H1 (cell line): ENCODE measurements around the gene CACNA1A. TPM values are rescaled to one million over a fixed set of nuclear protein-coding genes. Genes with fewer than 3 reads are reported as not detected.

ENCODE experiments used
- CTCF ChIA-PET: fragments of 300-600 bp; sonication (Branson Sonifier 250); formaldehyde crosslinking; loops from one replicate; lab custom pipeline; 2021; ENCODE audit not compliant: partially characterized antibody; lab: Charles Lee
- POLR2A ChIA-PET: fragments of 300-600 bp; sonication (Branson Sonifier 250); formaldehyde crosslinking; loops from one replicate; lab custom pipeline; 2021; ENCODE audit warnings: inconsistent platforms; ENCODE audit not compliant: partially characterized antibody; lab: Charles Lee
- DNase-seq, 2 experiments: peaks; one replicate each; pipeline versions ENCODE4 v3.0.0 to v3.0.0-alpha.2; 2010 to 2022; ENCODE audit warnings: low spot score in 2 of 2, low read depth in 1 of 2, mixed read lengths in 1 of 2
- FAIRE-seq: peaks from 2 replicates; lab custom pipeline; 2011; peaks lifted over from hg19 to GRCh38; lab: Jason Lieb, UNC
- H2AFZ ChIP-seq: 2 replicates; pipeline ENCODE4 v1.8.1; 2012; ENCODE audit warnings: low read length, inconsistent platforms
- H2AK5ac ChIP-seq: 2 replicates; pipeline ENCODE4 v1.6.1; 2013; ENCODE audit warnings: low read depth, low read length
- H2BK120ac ChIP-seq: replicated peaks from 2 replicates; pipeline ENCODE3; 2013; ENCODE audit warnings: low read depth, low read length, inconsistent platforms
- H2BK12ac ChIP-seq: 2 replicates; pipeline ENCODE4 v1.6.1; 2013; ENCODE audit warnings: low read depth, low read length
- H2BK15ac ChIP-seq: 2 replicates; pipeline ENCODE4 v1.6.1; 2013; ENCODE audit warnings: low read length
- H2BK20ac ChIP-seq: 2 replicates; pipeline ENCODE4 v1.6.1; 2013; ENCODE audit warnings: low read length
- H2BK5ac ChIP-seq: 2 replicates; pipeline ENCODE4 v1.6.1; 2013; ENCODE audit warnings: low read depth, low read length
- H3K14ac ChIP-seq: 2 replicates; pipeline ENCODE4 v1.6.1; 2013; ENCODE audit warnings: inconsistent platforms; ENCODE audit not compliant: insufficient read length
- H3K18ac ChIP-seq: 2 replicates; pipeline ENCODE4 v1.6.1; 2013; ENCODE audit warnings: low read length; ENCODE audit errors: extremely low read depth
- H3K23ac ChIP-seq: 2 replicates; pipeline ENCODE4 v1.6.1; 2013; ENCODE audit warnings: inconsistent platforms; ENCODE audit not compliant: insufficient read length
- H3K23me2 ChIP-seq: 2 replicates; pipeline ENCODE4 v1.6.1; 2013; ENCODE audit warnings: low read depth, low read length
- H3K27ac ChIP-seq: 2 replicates; pipeline ENCODE4 v1.6.1; 2011; ENCODE audit warnings: low read depth, low read length, inconsistent platforms
- H3K27me3 ChIP-seq, 4 experiments: replicated peaks in 1 of 4; 1 replicate in 1 of 4; 2 replicates in 3 of 4; pipeline versions ENCODE4 v1.6.1 to v1.8.1; 2011 to 2013; ENCODE audit warnings: low read length in 3 of 4, mild to moderate bottlenecking in 3 of 4, inconsistent platforms in 2 of 4, mixed read lengths in 2 of 4, moderate library complexity in 1 of 4; ENCODE audit not compliant: control insufficient read depth in 3 of 4, insufficient read depth in 3 of 4; ENCODE audit errors: extremely low read depth in 1 of 4
- H3K36me3 ChIP-seq, 4 experiments: 2 replicates each; pipeline versions ENCODE4 v1.6.1 to v1.8.1; 2011 to 2013; ENCODE audit warnings: mild to moderate bottlenecking in 4 of 4, low read length in 3 of 4, moderate library complexity in 2 of 4, control low read depth in 1 of 4, inconsistent platforms in 1 of 4; ENCODE audit not compliant: insufficient read depth in 4 of 4, control insufficient read depth in 2 of 4
- H3K4ac ChIP-seq: replicated peaks from 2 replicates; pipeline ENCODE3; 2013; ENCODE audit warnings: low read length, low read depth, mixed read lengths, inconsistent platforms; ENCODE audit not compliant: insufficient read length
- H3K4me1 ChIP-seq, 4 experiments: replicated peaks in 1 of 4; 1 replicate in 1 of 4; 2 replicates in 3 of 4; pipeline versions ENCODE4 v1.6.1 to v1.8.1; 2011 to 2013; ENCODE audit warnings: low read length in 3 of 4, inconsistent platforms in 2 of 4, mixed read lengths in 1 of 4; ENCODE audit not compliant: insufficient read depth in 4 of 4, control insufficient read depth in 3 of 4
- H3K4me2 ChIP-seq, 2 experiments: 2 replicates each; pipeline versions ENCODE4 v1.6.1 to v1.8.1; 2011 to 2013; ENCODE audit warnings: low read depth in 2 of 2, low read length in 2 of 2, control low read depth in 1 of 2, inconsistent platforms in 1 of 2, mild to moderate bottlenecking in 1 of 2; ENCODE audit not compliant: insufficient read depth in 1 of 2
- H3K4me3 ChIP-seq, 4 experiments: fragments of 200-600, 300-600 bp in 1 of 4; sonication (generic), shearing (Covaris generic), sonication (Bioruptor Twin) in 1 of 4; 2 replicates each; pipeline versions ENCODE4 v1.5.1 to v1.8.1; 2011 to 2016; ENCODE audit warnings: low read length in 4 of 4, low read depth in 3 of 4, control low read depth in 2 of 4, inconsistent platforms in 2 of 4, mild to moderate bottlenecking in 2 of 4, mixed read lengths in 1 of 4, moderate library complexity in 1 of 4; ENCODE audit not compliant: insufficient read depth in 2 of 4; ENCODE audit errors: extremely low read depth in 1 of 4
- H3K56ac ChIP-seq: replicated peaks from 2 replicates; pipeline ENCODE3; 2013; ENCODE audit warnings: low read depth, mild to moderate bottlenecking, mixed read lengths, low read length, inconsistent platforms; ENCODE audit not compliant: insufficient read length
- H3K79me1 ChIP-seq: 2 replicates; pipeline ENCODE4 v1.6.1; 2013; ENCODE audit warnings: low read depth, low read length, control low read depth
- H3K79me2 ChIP-seq, 2 experiments: 2 replicates each; pipeline versions ENCODE4 v1.6.1 to v1.8.1; 2012 to 2013; ENCODE audit warnings: low read length in 2 of 2, mild to moderate bottlenecking in 2 of 2, inconsistent platforms in 1 of 2; ENCODE audit not compliant: insufficient read depth in 2 of 2, control insufficient read depth in 1 of 2
- H3K9ac ChIP-seq, 4 experiments: replicated peaks in 1 of 4; 1 replicate in 1 of 4; 2 replicates in 3 of 4; pipeline versions ENCODE4 v1.6.1 to v1.8.1; 2011 to 2013; ENCODE audit warnings: low read depth in 3 of 4, low read length in 3 of 4, control low read depth in 2 of 4, mild to moderate bottlenecking in 2 of 4, moderate library complexity in 2 of 4, inconsistent platforms in 1 of 4; ENCODE audit errors: extremely low read depth in 1 of 4
- H3K9me3 ChIP-seq, 2 experiments: 2 replicates each; pipeline versions ENCODE4 v1.6.1 to v1.8.1; 2012 to 2013; ENCODE audit warnings: mild to moderate bottlenecking in 2 of 2, moderate library complexity in 2 of 2, control low read depth in 1 of 2, inconsistent platforms in 1 of 2, low read depth in 1 of 2, low read length in 1 of 2, mixed read lengths in 1 of 2; ENCODE audit not compliant: insufficient read depth in 2 of 2
- H4K20me1 ChIP-seq, 2 experiments: replicated peaks in 1 of 2; 2 replicates each; pipeline versions ENCODE3 to v1.8.1; 2011 to 2013; ENCODE audit warnings: inconsistent platforms in 2 of 2, low read length in 2 of 2, mild to moderate bottlenecking in 1 of 2; ENCODE audit not compliant: insufficient read depth in 2 of 2, control insufficient read depth in 1 of 2
- H4K5ac ChIP-seq: 2 replicates; pipeline ENCODE4 v1.6.1; 2013; ENCODE audit warnings: low read length, low read depth, mixed read lengths, inconsistent platforms; ENCODE audit not compliant: insufficient read length
- H4K8ac ChIP-seq: 2 replicates; pipeline ENCODE4 v1.8.0; 2013; ENCODE audit warnings: mild to moderate bottlenecking, moderate library complexity, low read length, inconsistent platforms; ENCODE audit not compliant: insufficient read depth; ENCODE audit errors: extremely low read depth
- H4K91ac ChIP-seq: replicated peaks from 2 replicates; pipeline ENCODE3; 2013; ENCODE audit warnings: low read length, mixed read lengths, inconsistent platforms; ENCODE audit not compliant: insufficient read length
- EP300 ChIP-seq, 2 experiments: IDR thresholded peaks; 1 replicate in 1 of 2; 2 replicates in 1 of 2; pipeline ENCODE4 v1.6.1; 2011 to 2012; ENCODE audit warnings: low read depth in 2 of 2, low read length in 2 of 2, mild to moderate bottlenecking in 2 of 2, borderline replicate concordance in 1 of 2, inconsistent platforms in 1 of 2, moderate library complexity in 1 of 2
- JUN ChIP-seq: IDR thresholded peaks from 2 replicates; pipeline ENCODE4 v1.6.1; 2011; ENCODE audit warnings: low read depth, mild to moderate bottlenecking, improper control_type of control experiment, low read length
- POU5F1 ChIP-seq: IDR thresholded peaks from 2 replicates; pipeline ENCODE4 v1.6.1; 2011; ENCODE audit warnings: low read depth, mild to moderate bottlenecking, low read length, moderate library complexity
- SIX5 ChIP-seq: IDR thresholded peaks from 2 replicates; pipeline ENCODE4 v1.6.1; 2011; ENCODE audit warnings: mild to moderate bottlenecking, low read depth, low read length
- WGBS, 2 experiments: shearing (Covaris generic) in 1 of 2; methylation state at CpG; one replicate each; pipeline versions ENCODE4 v1.1.6 to v1.1.7; 2013 to 2015; ENCODE audit warnings: low lambda C conversion rate in 2 of 2, mixed read lengths in 2 of 2, inconsistent platforms in 1 of 2, low coverage in 1 of 2, missing lambda C conversion rate in 1 of 2; ENCODE audit not compliant: insufficient replicate concordance in 2 of 2, insufficient coverage in 1 of 2, insufficient read length in 1 of 2; ENCODE audit errors: extremely low coverage in 1 of 2, missing lambda C conversion rate in 1 of 2; 5-methylcytosine and 5-hydroxymethylcytosine counted together
- polyA plus RNA-seq, 7 experiments: library from polyadenylated mRNA; depleted of rRNA in 3 of 7; stranded (reverse) in 5 of 7; unstranded in 2 of 7; fragments of >200 nt in 5 of 7; fragments of 200-250 nt in 2 of 7; gene quantifications; 1 replicate in 5 of 7; 2 replicates in 1 of 7; 4 replicates in 1 of 7; pipeline versions ENCODE4 v1.2.1 to v1.2.3, GENCODE V29; 2011 to 2013; ENCODE audit warnings: missing spikeins in 2 of 7, mixed read lengths in 2 of 7
- total RNA-seq: library from RNA; stranded (reverse); fragmentation: NEBNext Ultra II Directional; extraction: Animal tissue kit (Norgen Biotek cat#: 25700); gene quantifications from 2 replicates; pipeline ENCODE4 v1.2.1, GENCODE V29; 2021
- TF ChIP-seq, protein P1 (sequence below): IDR thresholded peaks from 2 replicates; pipeline ENCODE4 v1.6.1; 2012; ENCODE audit warnings: low read length, inconsistent platforms
- TF ChIP-seq, protein P2 (sequence below): IDR thresholded peaks from 2 replicates; pipeline ENCODE4 v1.6.1; 2012; ENCODE audit warnings: inconsistent platforms

The CACNA1A gene
- total and polyA plus RNA-seq, 2 of the 8 experiments (the other 6 are each of a cell fraction or from before 2014, with no cell fraction given): 10.7 to 25.3 TPM

DNA sequence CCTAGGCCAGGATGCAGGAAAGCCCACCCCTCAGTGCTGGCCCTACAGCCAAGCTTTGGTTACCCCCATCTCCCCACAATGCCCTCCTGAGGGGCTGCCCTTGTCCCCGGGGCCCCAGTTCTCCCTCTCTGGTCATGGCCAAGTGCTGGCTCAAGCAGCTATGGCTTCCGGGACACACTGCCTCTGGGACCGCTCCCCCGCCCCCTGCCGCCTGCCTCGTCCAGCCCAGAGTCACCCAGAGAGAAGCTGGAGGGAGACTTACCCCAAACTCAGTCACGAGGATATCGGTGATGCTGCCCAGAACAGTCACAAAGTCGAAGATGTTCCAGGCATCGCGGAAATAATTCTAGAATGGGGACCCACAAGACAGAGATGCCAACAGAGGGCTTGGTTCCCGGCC lies 261.4 kb downstream of the CACNA1A start:
- H3K27ac ChIP-seq: no peak overlapping the region
- H3K9ac ChIP-seq: no peak overlapping the region
- H2AFZ ChIP-seq: no peak overlapping the region
- H2BK15ac ChIP-seq: no peak overlapping the region
- H3K14ac ChIP-seq: no peak overlapping the region
- H4K5ac ChIP-seq: no peak overlapping the region
- H2BK12ac ChIP-seq: no peak overlapping the region
- no peak overlapping the region for H4K91ac ChIP-seq
- H3K9me3 ChIP-seq: peaks cover 0 to 5% of the 10 kb centered on the region in 2 experiments; a peak in 1 of 4 replicates
- POLR2A ChIA-PET: no interaction called here
- H3K4ac ChIP-seq: no peak overlapping the region
- FAIRE-seq (no peak), DNase-seq (no peak)
- no peak overlapping the region for H2AK5ac ChIP-seq
- no peak overlapping the region for H3K4me2 ChIP-seq
- H2BK120ac ChIP-seq: no peak overlapping the region
- no peaks in the 10 kb centered on the region for H3K27me3 ChIP-seq
- H2BK20ac ChIP-seq: no peak overlapping the region
- CTCF ChIA-PET: interaction anchor here (1.5 to 2.9 kb wide), 7 partner anchors 12 to 49 kb away, joined by 4 to 13 read pairs (median 10); no protein-coding TSS in a partner anchor
- no peak overlapping the region for H3K56ac ChIP-seq
- peaks cover 3% of the 10 kb centered on the region; the same call in 1 of the 2 replicates for H3K23me2 ChIP-seq
- H3K18ac ChIP-seq: no peak overlapping the region
- no peak overlapping the region for H3K4me3 ChIP-seq
- peaks cover 0 to 3% (median 2%) of the 10 kb centered on the region in 4 experiments; a peak in 2 of 7 replicates for H3K4me1 ChIP-seq
- H4K20me1 ChIP-seq: peaks cover 0 to 5% of the 10 kb centered on the region in 2 experiments
- H3K79me2 ChIP-seq: no peaks in the 10 kb centered on the region
- 83% methylated on average over 12 of the region's 12 CpGs; no CpG with 5 or more reads in 1 of the 2 experiments for WGBS, 2 experiments
- H2BK5ac ChIP-seq: no peak overlapping the region
- no peak overlapping the region for H3K23ac ChIP-seq
- H4K8ac ChIP-seq: no peak overlapping the region
- H3K36me3 ChIP-seq: no peaks in the 10 kb centered on the region; a peak in 1 of 8 replicates
- H3K79me1 ChIP-seq: no peaks in the 10 kb centered on the region
- TF ChIP-seq POU5F1 (no peak), SIX5 (no peak), EP300 (IDR thresholded peaks at IDR 0.05; ENCODE audit: borderline replicate concordance in 1 of 2, low read depth in 2 of 2, low read length in 2 of 2) (no peak), JUN (no peak)
- TF ChIP-seq, protein P1, sequence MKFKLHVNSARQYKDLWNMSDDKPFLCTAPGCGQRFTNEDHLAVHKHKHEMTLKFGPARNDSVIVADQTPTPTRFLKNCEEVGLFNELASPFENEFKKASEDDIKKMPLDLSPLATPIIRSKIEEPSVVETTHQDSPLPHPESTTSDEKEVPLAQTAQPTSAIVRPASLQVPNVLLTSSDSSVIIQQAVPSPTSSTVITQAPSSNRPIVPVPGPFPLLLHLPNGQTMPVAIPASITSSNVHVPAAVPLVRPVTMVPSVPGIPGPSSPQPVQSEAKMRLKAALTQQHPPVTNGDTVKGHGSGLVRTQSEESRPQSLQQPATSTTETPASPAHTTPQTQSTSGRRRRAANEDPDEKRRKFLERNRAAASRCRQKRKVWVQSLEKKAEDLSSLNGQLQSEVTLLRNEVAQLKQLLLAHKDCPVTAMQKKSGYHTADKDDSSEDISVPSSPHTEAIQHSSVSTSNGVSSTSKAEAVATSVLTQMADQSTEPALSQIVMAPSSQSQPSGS: no peak
- TF ChIP-seq, protein P2, sequence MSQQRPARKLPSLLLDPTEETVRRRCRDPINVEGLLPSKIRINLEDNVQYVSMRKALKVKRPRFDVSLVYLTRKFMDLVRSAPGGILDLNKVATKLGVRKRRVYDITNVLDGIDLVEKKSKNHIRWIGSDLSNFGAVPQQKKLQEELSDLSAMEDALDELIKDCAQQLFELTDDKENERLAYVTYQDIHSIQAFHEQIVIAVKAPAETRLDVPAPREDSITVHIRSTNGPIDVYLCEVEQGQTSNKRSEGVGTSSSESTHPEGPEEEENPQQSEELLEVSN: no peak
